ENCODE data around the gene TENM3. TPM values are rescaled to one million over a fixed set of nuclear protein-coding genes. Genes with fewer than 3 reads are reported as not detected.

TENM3 gene
- total RNA-seq, 1 donor from 2014 or later: 106 TPM

DNA sequence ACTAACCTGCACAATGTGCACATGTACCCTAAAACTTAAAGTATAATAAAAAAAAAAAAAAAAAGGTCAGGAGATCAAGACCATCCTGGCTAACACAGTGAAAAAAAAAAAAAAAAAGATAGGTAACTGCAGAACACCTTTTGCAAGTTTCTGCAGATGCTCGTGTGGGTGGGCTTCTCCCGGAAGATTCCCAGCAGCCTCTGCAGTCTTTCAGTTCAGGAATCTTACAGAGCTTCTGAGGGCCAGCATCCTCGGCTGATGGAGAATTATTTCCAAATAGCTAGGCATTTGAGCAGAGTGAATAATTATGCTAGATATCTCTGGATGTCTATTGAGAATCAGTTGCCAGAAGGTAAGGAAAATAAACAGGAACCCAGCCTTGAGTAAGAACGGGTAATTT lies 373.3 kb downstream of the TENM3 start:
- Mint-ChIP-seq H3K27ac (no peak overlapping the region), H3K36me3 (peaks cover 6% of the 10 kb centered on the region), H3K27me3 (ENCODE audit: low read depth) (no peaks in the 10 kb centered on the region), H3K4me3 (no peak overlapping the region), H3K9me3 (no peaks in the 10 kb centered on the region), H3K4me1 (no peaks in the 10 kb centered on the region)
- TF ChIP-seq, protein P1, sequence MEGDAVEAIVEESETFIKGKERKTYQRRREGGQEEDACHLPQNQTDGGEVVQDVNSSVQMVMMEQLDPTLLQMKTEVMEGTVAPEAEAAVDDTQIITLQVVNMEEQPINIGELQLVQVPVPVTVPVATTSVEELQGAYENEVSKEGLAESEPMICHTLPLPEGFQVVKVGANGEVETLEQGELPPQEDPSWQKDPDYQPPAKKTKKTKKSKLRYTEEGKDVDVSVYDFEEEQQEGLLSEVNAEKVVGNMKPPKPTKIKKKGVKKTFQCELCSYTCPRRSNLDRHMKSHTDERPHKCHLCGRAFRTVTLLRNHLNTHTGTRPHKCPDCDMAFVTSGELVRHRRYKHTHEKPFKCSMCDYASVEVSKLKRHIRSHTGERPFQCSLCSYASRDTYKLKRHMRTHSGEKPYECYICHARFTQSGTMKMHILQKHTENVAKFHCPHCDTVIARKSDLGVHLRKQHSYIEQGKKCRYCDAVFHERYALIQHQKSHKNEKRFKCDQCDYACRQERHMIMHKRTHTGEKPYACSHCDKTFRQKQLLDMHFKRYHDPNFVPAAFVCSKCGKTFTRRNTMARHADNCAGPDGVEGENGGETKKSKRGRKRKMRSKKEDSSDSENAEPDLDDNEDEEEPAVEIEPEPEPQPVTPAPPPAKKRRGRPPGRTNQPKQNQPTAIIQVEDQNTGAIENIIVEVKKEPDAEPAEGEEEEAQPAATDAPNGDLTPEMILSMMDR (IDR thresholded peaks at IDR 0.05; ENCODE audit: unreplicated experiment): no peak
- DNase-seq (ENCODE audit: low spot score in 2 of 2, unreplicated experiment in 2 of 2): no peak

DNA sequence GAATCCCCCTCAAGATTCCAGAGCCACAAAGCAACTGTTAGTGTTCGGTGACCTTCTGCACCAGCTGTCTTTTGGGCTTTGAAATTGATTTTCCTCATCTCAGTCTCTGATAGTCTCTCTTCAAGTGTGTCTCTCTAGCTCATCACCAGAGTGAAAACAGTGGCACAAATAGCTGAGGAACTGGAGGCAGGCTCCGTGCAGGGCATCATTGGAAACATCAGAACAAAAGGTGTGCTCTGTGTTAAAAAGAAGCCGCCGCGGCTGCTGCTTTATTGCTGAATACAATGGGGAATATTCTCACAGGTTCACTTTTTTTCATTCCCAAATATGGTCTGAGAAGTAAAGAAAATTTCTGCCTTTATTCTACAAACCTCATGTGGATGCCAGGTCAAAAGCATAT lies 376.5 kb downstream of the TENM3 start:
- Mint-ChIP-seq H3K4me1 (no peaks in the 10 kb centered on the region), H3K4me3 (no peak overlapping the region), H3K27me3 (ENCODE audit: low read depth) (no peaks in the 10 kb centered on the region), H3K36me3 (peaks cover 13% of the 10 kb centered on the region), H3K9me3 (no peaks in the 10 kb centered on the region), H3K27ac (no peak overlapping the region)
- TF ChIP-seq, protein P1 (IDR thresholded peaks at IDR 0.05; ENCODE audit: unreplicated experiment): no peak
- no peak for DNase-seq (ENCODE audit: low spot score in 2 of 2, unreplicated experiment in 2 of 2)

DNA sequence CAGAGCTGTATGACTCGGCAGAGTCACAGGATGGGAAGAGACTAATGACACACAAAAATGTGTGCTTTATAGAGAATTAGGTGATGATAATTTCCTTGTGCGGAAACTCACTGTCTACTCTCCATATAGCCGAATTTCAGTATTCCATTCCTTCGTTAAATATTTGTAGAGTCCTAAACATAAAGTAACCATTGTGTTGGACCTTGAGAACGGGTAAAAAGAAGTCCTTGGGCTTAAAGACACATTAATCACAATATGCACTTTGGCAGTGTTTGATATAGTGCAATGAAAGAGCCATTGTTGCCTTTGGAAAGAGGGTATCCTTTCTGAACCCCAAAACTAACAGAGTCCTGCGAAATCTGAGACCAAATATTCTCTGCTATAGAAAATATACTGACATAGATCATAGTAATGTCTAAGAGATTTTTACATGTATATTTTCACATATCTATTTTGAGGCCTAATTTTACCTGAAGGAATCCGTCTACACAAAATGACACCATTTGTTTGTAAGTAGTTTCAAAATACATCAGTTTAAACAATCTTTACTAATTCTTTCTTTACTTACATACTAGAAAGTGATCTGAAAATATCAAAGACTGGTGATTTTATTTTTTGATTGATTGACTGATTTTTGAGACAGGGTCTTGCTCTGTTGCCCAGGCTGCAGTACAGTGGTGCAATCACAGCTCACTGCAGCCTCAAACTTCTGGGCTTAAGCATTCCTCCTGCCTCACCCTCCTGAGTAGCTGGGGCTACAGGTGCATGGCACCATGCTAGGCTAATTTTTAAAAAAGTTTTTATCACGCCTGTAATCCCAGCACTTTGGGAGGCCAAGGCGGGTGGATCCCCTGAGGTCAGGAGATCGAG lies 377.1 kb downstream of the TENM3 start:
- H3K4me3 Mint-ChIP-seq: no peak overlapping the region
- DNase-seq (ENCODE audit: low spot score in 2 of 2, unreplicated experiment in 2 of 2): no peak
- no peak overlapping the region for H3K27ac Mint-ChIP-seq

DNA sequence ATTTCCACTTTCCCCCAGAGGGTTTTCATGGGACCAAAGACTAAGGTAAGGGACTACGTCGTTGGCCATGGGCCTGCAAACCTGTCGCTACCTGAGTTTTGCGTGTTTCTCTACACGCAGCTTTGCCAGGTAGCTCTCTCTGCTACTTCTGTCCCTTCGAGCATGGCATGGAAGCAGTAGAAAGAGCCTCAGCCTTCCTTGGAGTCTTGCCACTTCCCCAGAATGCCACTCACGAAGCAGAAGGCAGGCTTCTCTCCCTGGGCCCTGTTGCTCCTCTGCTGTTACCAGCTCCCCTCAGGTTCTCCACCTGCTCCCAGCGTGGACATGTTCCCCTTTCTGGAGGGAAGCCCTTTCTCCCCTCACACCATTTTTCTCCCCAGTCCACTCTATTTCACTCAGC lies 381.1 kb downstream of the TENM3 start:
- Mint-ChIP-seq H3K27me3 (ENCODE audit: low read depth) (no peaks in the 10 kb centered on the region), H3K27ac (no peak overlapping the region), H3K36me3 (peaks cover 12% of the 10 kb centered on the region), H3K4me1 (peaks cover 5% of the 10 kb centered on the region), H3K9me3 (no peaks in the 10 kb centered on the region), H3K4me3 (no peak overlapping the region)
- no peak for DNase-seq (ENCODE audit: low spot score in 2 of 2, unreplicated experiment in 2 of 2)
- TF ChIP-seq, protein P1 (IDR thresholded peaks at IDR 0.05; ENCODE audit: unreplicated experiment): no peak

More for the DNA sequence above, 377.1 kb downstream of the TENM3 start:
- no peaks in the 10 kb centered on the region for H3K9me3 Mint-ChIP-seq
- peaks cover 19% of the 10 kb centered on the region for H3K36me3 Mint-ChIP-seq
- no peaks in the 10 kb centered on the region for H3K4me1 Mint-ChIP-seq
- H3K27me3 Mint-ChIP-seq (ENCODE audit: low read depth): no peaks in the 10 kb centered on the region
- TF ChIP-seq, protein P1 (IDR thresholded peaks at IDR 0.05; ENCODE audit: unreplicated experiment): no peak

DNA sequence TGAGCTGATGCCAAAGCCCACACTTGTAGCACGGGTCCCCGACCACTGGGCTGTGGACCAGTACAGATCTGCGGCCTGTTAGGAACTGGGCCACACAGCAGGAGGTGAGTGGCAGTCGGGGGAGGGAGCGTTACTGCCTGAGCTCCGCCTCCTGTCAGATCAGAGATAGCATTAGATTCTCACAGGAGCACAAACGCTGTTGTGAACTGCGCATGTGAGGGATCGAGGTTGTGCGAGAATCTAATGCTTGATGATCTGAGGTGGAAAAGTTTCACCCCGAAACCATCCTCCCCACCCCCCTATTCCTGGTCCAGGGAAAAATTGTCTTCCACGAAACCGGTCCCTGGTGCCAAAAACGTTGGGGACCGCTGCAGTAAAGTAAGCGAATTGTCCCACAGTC lies 382.0 kb downstream of the TENM3 start:
- peaks cover 12% of the 10 kb centered on the region for H3K36me3 Mint-ChIP-seq
- TF ChIP-seq, protein P1 (IDR thresholded peaks at IDR 0.05; ENCODE audit: unreplicated experiment): no peak
- H3K4me3 Mint-ChIP-seq: no peak overlapping the region
- H3K9me3 Mint-ChIP-seq: no peaks in the 10 kb centered on the region
- DNase-seq (ENCODE audit: low spot score in 2 of 2, unreplicated experiment in 2 of 2): no peak
- no peaks in the 10 kb centered on the region for H3K27me3 Mint-ChIP-seq (ENCODE audit: low read depth)
- H3K27ac Mint-ChIP-seq: no peak overlapping the region
- H3K4me1 Mint-ChIP-seq: peaks cover 5% of the 10 kb centered on the region

All from mesothelial cell of epicardium (in vitro differentiated cells).